GM18868 (cell line): ENCODE results near the gene GATA2.

Experiments
- ATAC-seq: cut with Tn5 transposase; IDR thresholded peaks from one replicate; pipeline ENCODE4 v1.9.1; 2021; ENCODE audit warnings: mild to moderate bottlenecking, moderate library complexity; ENCODE audit not compliant: unreplicated experiment

The GATA2 gene

GRCh38 chr3:128488991-128489673 lies 3.9 kb downstream of the GATA2 start:
- no peak for ATAC-seq

- ATAC-seq, result no peak
Measured at GRCh38 chr3:128488636-128488990, 4.4 kb downstream of the GATA2 start.

- ATAC-seq, result no peak
Measured at GRCh38 chr3:128487813-128488635, 5.0 kb downstream of the GATA2 start.

- ATAC-seq, result no peak
Measured at GRCh38 chr3:128487538-128487812, 5.5 kb downstream of the GATA2 start.

- ATAC-seq, result no peak
Measured at GRCh38 chr3:128486681-128487537, 6.1 kb downstream of the GATA2 start.

- ATAC-seq, result no peak
Measured at GRCh38 chr3:128486205-128486628, 6.8 kb downstream of the GATA2 start.

- no peak for ATAC-seq
Measured at GRCh38 chr3:128485282-128486204, 7.5 kb downstream of the GATA2 start.

GRCh38 chr3:128484404-128485281 lies 8.4 kb downstream of the GATA2 start:
- ATAC-seq, result no peak

- no peak for ATAC-seq
Measured at GRCh38 chr3:128483657-128484403, 9.2 kb downstream of the GATA2 start.

GRCh38 chr3:128482666-128483656 lies 10.0 kb downstream of the GATA2 start:
- no peak for ATAC-seq

- no peak for ATAC-seq
Measured at GRCh38 chr3:128482175-128482574, 10.8 kb downstream of the GATA2 start.

- ATAC-seq, result no peak
Measured at GRCh38 chr3:128481438-128481942, 11.5 kb downstream of the GATA2 start.

GRCh38 chr3:128480717-128481437 lies 12.1 kb downstream of the GATA2 start:
- no peak for ATAC-seq

GRCh38 chr3:128480278-128480677 lies 12.7 kb downstream of the GATA2 start:
- ATAC-seq, result no peak

GRCh38 chr3:128479558-128480086 lies 13.4 kb downstream of the GATA2 start:
- no peak for ATAC-seq
